ENCODE measurements around the gene KISS1R.

Gene KISS1R

GRCh38 chr19:920051-920864 is 3.1 kb downstream of the KISS1R start:
- no peak for DNase-seq (ENCODE audit: low read depth in 2 of 2)

DNA sequence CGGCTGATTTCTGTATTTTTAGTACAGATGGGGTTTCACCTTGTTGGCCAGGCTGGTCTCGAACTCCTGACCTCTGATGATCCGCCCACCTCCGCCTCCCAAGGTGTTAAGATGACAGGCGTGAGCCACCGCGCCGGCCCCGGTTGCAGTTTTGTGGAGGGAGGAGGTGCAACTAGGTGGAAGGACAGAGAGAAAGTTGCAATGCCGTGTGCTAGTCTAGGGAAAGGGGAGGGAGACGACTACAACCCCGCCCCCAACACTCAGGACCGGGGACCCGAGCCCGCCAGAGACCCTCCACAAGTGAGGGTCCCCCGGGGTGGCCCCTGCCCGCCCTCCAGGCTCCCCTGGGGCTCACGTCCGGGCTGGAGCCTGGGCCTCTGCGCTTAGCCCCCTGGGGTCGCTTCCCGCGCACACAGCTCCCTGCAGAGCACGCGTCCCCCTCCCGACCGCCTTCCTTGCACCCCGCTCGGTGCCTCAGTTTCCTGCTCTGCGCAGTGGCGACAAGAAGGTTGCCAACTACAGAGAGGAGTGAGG is 7.5 kb downstream of the KISS1R start:
- no peak for DNase-seq (ENCODE audit: low read depth in 2 of 2)

DNA sequence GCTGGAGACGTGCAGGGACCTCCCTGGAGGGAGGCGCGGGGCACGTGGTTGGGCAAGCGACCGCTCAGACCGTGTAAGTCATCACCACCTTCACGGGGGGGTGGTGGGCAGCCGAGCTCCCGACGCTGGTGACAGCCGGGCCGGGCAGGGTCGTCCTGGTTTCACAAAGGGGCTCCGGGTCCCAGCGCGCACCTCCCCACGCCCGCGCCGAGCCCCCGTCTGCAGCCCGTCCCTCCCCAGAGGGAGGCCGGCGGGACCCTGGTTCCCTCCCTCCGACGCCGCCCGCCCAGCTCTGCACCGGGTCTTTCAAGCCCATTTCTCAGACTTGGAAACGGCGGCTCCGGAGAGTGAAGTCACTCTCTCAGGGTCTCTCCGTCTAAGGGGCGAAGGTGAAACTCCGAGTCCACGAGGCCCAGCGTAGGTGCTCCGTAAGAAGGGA is 8.0 kb downstream of the KISS1R start:
- peak in 1 of 2 experiments; percentile 13 for DNase-seq (ENCODE audit: low read depth in 2 of 2)

DNA sequence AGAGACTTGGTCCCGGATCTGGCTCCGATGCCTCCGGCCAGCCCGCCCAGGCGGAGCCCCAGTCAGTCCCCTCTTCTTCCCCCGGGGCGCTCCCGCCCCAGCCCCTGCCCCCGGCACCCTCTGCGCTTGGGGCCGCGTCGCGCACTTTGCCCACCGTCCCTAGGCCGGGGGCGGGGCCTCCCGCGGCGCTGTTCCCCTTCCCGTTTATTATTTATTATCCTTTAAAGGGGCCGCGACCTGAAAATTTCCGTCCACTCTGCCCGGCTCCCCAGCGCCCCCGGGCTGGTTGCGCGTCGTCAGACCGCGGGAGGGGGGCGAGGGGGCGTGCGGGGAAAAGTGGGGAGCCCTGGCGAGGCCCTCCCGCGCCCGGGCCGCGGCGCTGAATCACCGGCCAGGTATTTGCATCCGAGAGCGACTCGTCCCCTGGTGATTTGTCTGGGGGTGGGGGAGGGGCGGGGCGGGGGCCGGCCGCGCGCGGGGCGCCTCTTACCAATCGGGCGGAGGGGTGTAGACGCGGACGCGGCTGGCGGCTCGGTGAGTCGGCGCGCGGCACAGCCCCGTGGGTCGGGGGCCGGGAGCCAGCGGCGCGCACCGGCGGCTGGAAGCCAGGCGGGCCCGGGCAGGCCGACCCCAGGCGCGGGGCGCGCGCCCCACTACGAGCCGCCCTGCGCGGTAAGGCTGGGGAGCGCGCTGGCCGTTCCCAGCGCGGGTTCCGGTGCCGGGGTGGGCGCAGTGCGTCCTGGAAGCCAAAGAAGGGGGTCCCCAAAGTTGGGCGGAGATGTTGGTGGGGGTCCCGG is 8.6 kb downstream of the KISS1R start, which contains the start of gene ARID3A:
ARID3A (plus strand) TSS at position 510 of the 797 bp plus-strand sequence. CDS start 3,494 bp downstream, outside the sequence.
- DNase-seq (ENCODE audit: low read depth in 2 of 2): peak; percentile 66 to 71

DNA sequence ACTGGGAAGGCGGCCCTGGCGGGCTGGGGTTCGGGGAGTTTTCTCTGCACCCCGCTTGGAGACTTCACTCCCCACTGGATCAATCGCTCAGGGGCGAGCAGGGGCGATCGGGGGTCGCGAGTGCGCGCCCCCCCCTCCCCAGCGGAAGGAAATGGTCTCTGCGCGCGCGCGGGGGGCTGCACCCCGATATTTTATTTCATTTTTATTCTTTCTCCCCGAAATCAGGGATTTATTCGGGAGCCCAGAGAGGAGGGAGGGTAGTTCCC is 9.1 kb downstream of the KISS1R start:
- no peak for DNase-seq (ENCODE audit: low read depth in 2 of 2)

DNA sequence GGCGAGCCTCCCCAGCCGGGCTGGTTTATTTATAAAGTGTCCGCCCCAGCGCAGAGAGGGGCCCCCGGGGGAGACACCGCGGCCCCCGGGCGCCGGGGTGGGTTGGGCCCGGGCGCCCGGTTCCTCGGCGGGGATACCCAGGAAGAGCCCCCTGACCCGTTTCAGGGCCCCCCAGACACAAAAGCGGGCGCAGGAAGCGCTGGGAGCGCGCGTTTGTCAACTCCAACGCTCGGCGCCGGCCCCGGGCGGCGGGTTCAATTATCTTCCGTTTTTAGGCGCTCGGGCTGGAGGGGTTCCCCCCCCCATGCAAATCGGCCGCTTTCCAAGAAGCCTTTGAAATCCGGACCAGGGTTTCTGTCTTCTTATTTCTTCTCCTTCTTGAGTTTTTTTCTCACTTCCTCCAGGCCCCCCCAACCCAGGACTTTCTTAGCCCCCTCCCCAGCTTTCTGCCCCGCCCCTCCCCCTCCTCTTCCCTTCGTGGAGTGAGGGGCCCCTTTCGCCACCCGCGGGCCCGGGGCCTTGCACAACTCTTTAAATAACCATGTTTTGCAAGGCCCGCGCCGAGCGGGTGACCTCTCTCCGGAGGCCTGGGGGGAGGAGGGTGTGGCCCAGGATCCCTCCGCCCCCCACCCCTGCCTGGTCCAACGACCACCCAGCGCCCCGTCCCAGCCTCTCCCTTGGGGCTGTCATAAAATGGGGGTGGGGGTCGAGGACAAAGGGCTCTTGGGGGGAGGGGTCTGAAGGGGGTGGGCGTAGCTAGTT is 9.6 kb downstream of the KISS1R start:
- DNase-seq (ENCODE audit: low read depth in 2 of 2): no peak

DNA sequence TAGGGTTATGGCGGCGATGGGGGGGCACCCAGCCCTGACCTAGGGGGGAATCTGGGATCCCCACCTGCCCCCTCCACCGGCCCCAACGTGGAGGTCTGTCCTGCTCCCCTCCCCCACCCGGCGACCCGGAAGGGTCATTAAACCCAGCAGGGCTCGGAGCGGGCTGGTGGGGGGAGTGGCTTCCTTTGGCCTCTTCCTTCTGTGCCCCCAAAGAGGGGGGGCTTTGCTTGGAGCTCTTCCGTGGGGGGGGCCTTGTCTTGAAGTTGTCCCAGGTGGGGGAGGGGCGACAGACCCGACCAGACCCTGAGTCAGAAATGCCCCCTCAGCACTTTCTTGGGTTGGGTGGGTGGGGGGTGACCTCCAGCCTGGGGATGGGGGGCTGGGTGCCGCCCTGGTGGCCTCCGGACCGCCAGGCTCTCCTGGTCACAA is 10.2 kb downstream of the KISS1R start:
- no peak for DNase-seq (ENCODE audit: low read depth in 2 of 2)

DNA sequence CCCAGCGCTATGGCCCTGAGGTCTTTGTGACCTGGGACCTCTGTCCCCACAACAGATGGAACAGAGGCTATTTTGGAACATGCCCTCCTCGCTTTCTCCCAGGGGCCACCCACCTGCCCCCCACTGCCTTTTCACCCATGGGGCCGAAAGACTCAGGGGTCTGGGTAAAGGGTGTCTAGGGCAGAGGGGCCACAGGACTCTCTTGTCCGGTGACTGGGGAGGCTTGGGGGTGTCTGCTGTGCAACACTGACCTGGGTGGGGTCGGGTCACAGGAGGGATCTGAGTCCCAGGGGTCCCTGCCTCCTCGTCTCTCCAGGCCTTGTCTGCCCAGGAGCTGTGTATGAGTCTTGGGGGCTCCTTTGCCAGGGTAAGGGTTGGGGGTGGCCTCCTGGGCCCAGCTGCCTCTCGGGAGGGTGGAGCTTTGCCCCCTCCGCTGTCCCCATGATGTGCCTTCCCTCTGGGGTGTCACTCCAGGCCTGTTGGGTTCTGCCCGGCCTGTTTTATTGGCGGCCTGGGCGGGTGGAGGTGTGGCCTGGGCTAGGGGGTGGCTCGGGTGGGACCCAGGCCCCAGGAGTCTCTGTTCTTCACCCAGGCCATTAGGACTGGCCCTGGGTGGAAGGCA is 10.8 kb downstream of the KISS1R start:
- DNase-seq (ENCODE audit: low read depth in 2 of 2): no peak

GRCh38 chr19:928471-929202 is 11.5 kb downstream of the KISS1R start:
- DNase-seq (ENCODE audit: low read depth in 2 of 2): no peak

- DNase-seq (ENCODE audit: low read depth in 2 of 2): no peak
Observed at GRCh38 chr19:929203-929890, 12.2 kb downstream of the KISS1R start.

DNA sequence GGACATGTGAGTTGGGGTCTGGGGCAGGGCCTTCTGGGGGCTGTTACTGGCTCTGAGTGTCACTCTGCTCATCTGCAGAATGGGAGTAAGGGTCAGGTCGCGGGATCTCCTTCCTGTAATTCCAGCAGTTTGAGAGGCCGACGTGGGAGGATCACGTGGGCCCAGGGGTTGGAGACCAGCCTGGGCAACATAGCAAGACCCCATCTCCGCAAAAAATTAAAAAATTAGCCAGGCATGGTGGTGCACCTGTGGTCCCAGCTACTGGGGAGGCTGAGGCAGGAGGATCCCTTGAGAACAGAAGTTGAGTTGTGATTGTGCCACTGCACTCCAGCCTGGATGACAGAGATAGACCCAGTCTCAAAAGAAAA is 12.7 kb downstream of the KISS1R start:
- no peak for DNase-seq (ENCODE audit: low read depth in 2 of 2)

DNA sequence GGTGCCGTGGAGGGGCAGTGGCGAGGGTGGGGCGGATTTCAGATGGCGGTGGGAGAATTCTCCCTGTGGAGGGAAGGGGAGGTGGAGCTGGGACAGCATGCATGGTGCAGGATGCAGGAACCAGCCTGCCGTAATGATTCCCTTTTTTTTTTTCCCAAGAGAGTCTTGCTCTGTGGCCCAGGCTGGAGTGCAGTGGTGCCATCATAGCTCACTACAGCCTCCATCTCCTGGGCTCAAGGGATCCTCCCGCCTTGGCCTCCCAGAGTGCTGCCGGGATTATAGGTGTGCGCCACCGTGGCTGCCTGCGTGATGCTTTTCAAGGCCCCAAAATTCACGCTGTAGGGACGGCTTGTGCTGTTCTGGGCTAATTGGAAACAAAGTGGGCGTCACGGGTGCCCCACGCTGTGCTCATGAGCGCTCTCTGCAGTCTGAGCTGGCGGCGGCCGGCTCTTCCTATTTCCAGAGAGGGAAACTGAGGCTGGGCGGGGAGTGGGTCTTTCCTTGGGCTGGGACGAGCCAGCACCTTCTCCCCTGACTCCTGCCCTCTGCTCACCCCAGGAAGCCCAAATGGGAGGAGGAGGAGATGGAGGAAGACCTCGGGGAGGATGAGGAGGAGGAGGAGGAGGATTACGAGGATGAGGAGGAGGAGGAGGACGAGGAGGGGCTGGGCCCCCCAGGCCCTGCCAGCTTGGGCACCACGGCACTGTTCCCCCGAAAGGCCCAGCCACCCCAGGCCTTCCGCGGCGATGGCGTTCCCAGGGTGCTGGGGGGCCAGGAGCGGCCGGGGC is 14.9 kb downstream of the KISS1R start:
- DNase-seq (ENCODE audit: low read depth in 2 of 2): no peak

DNA sequence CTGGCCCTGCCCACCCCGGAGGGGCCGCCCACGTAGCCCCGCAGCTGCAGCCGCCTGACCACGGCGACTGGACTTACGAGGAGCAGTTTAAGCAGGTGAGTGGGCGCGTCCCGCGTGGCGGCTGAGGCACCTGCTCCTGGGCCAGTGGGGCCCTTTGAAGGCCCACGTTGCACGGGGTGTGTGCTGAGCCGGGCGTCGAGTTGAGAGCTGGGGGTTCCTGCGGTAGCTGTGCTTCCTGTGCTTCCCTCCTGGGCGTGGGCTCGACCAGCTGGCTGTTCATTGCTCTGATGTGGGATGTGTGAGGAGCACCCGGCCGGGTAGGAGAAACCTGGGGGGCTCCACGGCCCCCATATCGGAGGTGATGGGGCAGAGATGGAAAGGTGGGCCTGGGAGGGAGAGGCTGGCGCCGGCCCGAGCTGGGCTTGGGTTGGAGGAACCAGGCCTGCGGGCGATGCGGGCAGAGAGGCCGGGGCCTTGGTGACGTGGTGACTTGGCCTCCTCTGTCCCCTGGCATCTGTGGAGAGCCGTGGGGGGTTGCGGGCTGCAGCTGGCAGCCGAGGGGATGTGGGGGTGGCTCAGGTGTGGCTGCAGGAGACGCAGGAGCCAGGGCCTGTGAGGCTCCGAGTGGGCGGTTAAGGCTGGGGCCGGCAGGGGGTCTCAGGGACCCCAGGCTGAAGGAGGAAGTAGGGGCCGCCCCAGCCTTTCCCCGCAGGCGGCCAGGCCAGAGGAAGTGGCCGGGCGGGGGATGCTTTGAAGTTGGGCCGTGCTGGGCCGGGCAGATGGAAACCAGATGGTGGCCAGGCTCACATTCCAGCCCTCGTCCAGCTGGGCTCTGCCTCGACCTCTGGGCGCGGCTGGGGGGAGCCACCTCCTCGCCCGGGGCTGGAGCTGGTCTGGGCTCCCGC is 15.8 kb downstream of the KISS1R start:
- DNase-seq (ENCODE audit: low read depth in 2 of 2): no peak

- DNase-seq (ENCODE audit: low read depth in 2 of 2): no peak
Observed at GRCh38 chr19:933553-933882, 16.4 kb downstream of the KISS1R start.

DNA sequence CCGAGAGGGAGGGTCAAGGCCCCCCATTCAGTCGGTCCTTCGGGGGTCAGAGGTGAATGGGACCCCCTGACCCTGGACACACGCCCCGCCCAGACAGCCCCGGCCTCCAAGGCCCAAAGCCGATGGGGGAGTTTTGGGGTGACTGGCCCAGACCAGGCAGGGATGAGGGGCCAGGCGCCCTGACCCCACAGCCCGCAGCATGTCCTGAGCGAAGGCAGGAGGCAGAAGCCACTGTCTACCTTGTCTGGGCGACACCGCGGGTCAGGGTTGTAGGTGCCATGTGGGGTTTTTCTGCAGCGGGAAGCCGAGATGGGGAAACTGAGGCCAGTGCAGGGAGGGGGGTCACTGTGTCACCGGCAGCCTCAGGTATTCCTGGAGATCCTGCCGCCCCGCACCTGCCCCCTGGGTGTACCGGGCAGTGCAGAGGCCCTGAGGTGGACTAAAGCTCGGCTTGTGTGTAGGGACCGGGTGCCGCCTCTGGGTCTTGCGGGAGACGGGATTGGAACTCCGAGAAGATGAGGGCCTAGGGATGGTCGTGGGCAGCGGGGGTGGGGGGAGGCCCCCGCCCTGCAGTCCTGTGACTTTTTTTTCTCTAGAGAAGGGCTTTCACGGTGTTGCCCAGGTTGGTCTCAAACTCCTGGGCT is 17.2 kb downstream of the KISS1R start:
- DNase-seq (ENCODE audit: low read depth in 2 of 2): no peak

DNA sequence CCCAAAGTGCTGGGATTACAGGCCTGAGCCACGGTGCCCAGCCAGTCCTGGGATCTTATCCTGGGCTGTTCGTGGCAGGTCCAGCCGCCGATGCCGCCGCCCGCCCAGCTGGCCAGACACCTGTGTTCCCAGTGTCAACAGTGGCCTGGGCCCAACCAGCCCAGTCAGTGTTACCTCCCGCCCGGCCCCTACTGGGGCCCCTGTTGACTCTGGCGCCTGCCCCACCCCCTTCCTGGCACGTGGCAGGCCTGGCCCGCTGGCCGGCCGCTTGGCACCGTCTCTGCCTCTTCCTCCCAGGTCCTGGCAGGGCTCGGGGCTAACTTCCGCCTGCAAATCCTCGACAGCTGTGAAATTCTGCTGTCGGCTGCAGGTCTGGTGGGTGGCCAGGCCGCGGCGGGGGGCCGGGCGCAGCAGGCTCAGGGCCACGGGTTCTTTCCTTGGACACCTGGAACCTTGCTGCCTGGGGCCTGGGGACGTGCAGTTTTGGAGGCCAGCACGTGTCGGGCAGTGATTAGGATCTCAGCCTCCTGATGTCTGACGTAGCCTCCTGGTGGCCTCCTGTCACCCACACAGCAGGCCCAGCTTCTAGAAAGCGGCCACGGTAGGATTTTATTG is 17.8 kb downstream of the KISS1R start:
- no peak for DNase-seq (ENCODE audit: low read depth in 2 of 2)

GRCh38 chr19:936175-936546 is 19.0 kb downstream of the KISS1R start:
- DNase-seq (ENCODE audit: low read depth in 2 of 2): no peak

DNA sequence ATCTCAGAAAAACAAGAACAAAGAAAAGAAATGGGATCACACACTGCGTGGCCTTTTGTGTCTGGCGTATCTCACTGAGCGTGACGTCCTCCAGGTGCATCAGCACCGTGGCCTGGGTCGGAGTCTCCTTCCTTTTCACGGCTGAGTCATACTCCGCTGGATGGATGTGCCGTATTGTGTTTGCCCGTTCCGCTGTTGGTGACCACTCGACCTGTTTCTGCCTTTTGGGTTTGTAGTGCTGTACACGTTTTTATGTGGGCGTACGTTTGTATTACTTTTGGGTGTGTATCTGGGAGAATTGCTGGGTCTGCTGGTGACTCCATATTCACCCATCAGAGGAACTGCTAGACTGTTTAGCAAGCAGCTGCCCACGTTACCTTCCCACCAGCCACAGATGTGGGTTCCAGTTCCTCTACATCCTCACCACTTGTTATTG is 20.1 kb downstream of the KISS1R start:
- no peak for DNase-seq (ENCODE audit: low read depth in 2 of 2)

Measured in fibroblast of skin of left biceps (primary cell).